HepG2 (cell line): ENCODE results near the gene DNAJC8. TPM values are rescaled to one million over a fixed set of nuclear protein-coding genes. Genes with fewer than 3 reads are reported as not detected.

Source experiments
- CCAR2 ChIP-seq: fragments of 200-400 bp; formaldehyde crosslinking; optimal IDR thresholded peaks from 2 replicates; pipeline ENCODE3; 2018; ENCODE audit warnings: low read depth, mild to moderate bottlenecking, low read length, moderate library complexity
- DZIP1 ChIP-seq: sonication (generic); formaldehyde crosslinking; IDR thresholded peaks from 2 replicates; pipeline ENCODE4 v1.5.0; 2020; ENCODE audit warnings: mild to moderate bottlenecking, missing genetic modification reagents
- E2F5 ChIP-seq: sonication (generic); formaldehyde crosslinking; conservative IDR thresholded peaks from 2 replicates; pipeline ENCODE4 v1.4.0; 2020; ENCODE audit warnings: missing genetic modification reagents
- KLF13 ChIP-seq: sonication (generic); formaldehyde crosslinking; IDR thresholded peaks from 2 replicates; pipeline ENCODE4 v1.4.0; 2020; ENCODE audit warnings: mild to moderate bottlenecking, missing genetic modification reagents
- KLF9 ChIP-seq: IDR thresholded peaks from 2 replicates; pipeline ENCODE4 v1.6.1; 2016; ENCODE audit warnings: low read depth
- MBD4 ChIP-seq: IDR thresholded peaks from 2 replicates; pipeline ENCODE4 v1.6.1; 2012; ENCODE audit warnings: low read length, inconsistent platforms, borderline replicate concordance
- MTF2 ChIP-seq: sonication (generic); formaldehyde crosslinking; IDR thresholded peaks from 2 replicates; pipeline ENCODE4 v1.5.0; 2020; ENCODE audit warnings: missing genetic modification reagents, borderline replicate concordance
- MYPOP ChIP-seq: sonication (generic); formaldehyde crosslinking; IDR thresholded peaks from 2 replicates; pipeline ENCODE4 v1.8.1; 2023; ENCODE audit warnings: mild to moderate bottlenecking, moderate library complexity, missing genetic modification reagents
- NR0B2 ChIP-seq: sonication (generic); formaldehyde crosslinking; IDR thresholded peaks from 2 replicates; pipeline ENCODE4 v1.4.0; 2020; ENCODE audit warnings: mild to moderate bottlenecking, missing genetic modification reagents
- PRPF4 ChIP-seq: fragments of 200-400 bp; formaldehyde crosslinking; IDR thresholded peaks from 2 replicates; pipeline ENCODE4 v1.6.1; 2016; ENCODE audit warnings: low read length, low read depth; ENCODE audit not compliant: poor library complexity, severe bottlenecking
- SOX6 ChIP-seq, 2 experiments: fragments of 450-650 bp in 1 of 2; sonication (generic) in 1 of 2; formaldehyde crosslinking in 1 of 2; IDR thresholded peaks; 2 replicates each; pipeline versions ENCODE4 v1.4.0 to v1.6.1; 2017 to 2020; ENCODE audit warnings: antibody characterized with exemption in 1 of 2, mild to moderate bottlenecking in 1 of 2, missing genetic modification reagents in 1 of 2
- TEF ChIP-seq: sonication (generic); formaldehyde crosslinking; IDR thresholded peaks from 2 replicates; pipeline ENCODE4 v1.5.0; 2020; ENCODE audit warnings: missing genetic modification reagents
- TERF1 ChIP-seq: sonication (generic); formaldehyde crosslinking; IDR thresholded peaks from 2 replicates; pipeline ENCODE4 v1.8.0; 2022; ENCODE audit warnings: mild to moderate bottlenecking, missing genetic modification reagents, moderate library complexity
- ZFP91 ChIP-seq: sonication (generic); formaldehyde crosslinking; IDR thresholded peaks from 2 replicates; pipeline ENCODE4 v1.9.0; 2022; ENCODE audit warnings: missing genetic modification reagents, mild to moderate bottlenecking, borderline replicate concordance
- ZNF138 ChIP-seq: sonication (generic); formaldehyde crosslinking; IDR thresholded peaks from 2 replicates; pipeline ENCODE4 v1.5.0; 2020; ENCODE audit warnings: mild to moderate bottlenecking, low read depth, missing genetic modification reagents
- ZNF205 ChIP-seq: IDR thresholded peaks from 2 replicates; pipeline ENCODE4 v1.6.1; 2018; ENCODE audit warnings: missing biosample characterization, missing genetic modification reagents
- ZNF30 ChIP-seq: sonication (generic); formaldehyde crosslinking; IDR thresholded peaks from 2 replicates; pipeline ENCODE4 v1.5.0; 2020; ENCODE audit warnings: mild to moderate bottlenecking, missing genetic modification reagents
- ZNF597 ChIP-seq: sonication (generic); formaldehyde crosslinking; IDR thresholded peaks from 2 replicates; pipeline ENCODE4 v1.5.0; 2020; ENCODE audit warnings: missing genetic modification reagents
- polyA plus RNA-seq, 8 experiments: library from polyadenylated mRNA; depleted of rRNA in 3 of 8; stranded (reverse) in 7 of 8; unstranded in 1 of 8; fragments of >200 nt; fragmentation: Illumina TruSeq in 4 of 8; extraction: Trizol in 4 of 8; gene quantifications; 2 replicates each; pipeline versions ENCODE4 v1.2.1 to v1.2.3, GENCODE V29; 2011 to 2016; ENCODE audit warnings: low read depth in 4 of 8, missing spikeins in 1 of 8, mixed read lengths in 1 of 8; ENCODE audit not compliant: insufficient read depth in 1 of 8
- total RNA-seq, 5 experiments: library from RNA; depleted of rRNA; stranded (reverse); fragments of >200 nt; fragmentation: Illumina TruSeq; extraction: Trizol; gene quantifications; 2 replicates each; pipeline ENCODE4 v1.2.3, GENCODE V29; 2016; ENCODE audit warnings: low read depth in 1 of 5

Gene DNAJC8
- total and polyA plus RNA-seq, 2 of the 13 experiments (the other 11 are each of a cell fraction or from before 2014, with no cell fraction given), result 54.5 to 126 TPM

- TF ChIP-seq E2F5 (CRISPR knock-in tag) (no peak), ZNF30 (CRISPR knock-in tag) (no peak), SOX6 (IDR thresholded peaks at IDR 0.05) (no peak), SOX6 (CRISPR knock-in tag; IDR thresholded peaks at IDR 0.05) (peak; percentile 43; the same call in 1 of the 2 replicates), ZNF597 (CRISPR knock-in tag) (no peak), MTF2 (CRISPR knock-in tag) (no peak), KLF9 (no peak), TEF (0 out of 2 replicates have a peak, but pooled peaks have one; percentile 48), ZNF205 (peak; percentile 52; the same call in 1 of the 2 replicates), KLF13 (no peak), MBD4 (no peak), CCAR2 (no peak), PRPF4 (no peak), TERF1 (CRISPR knock-in tag) (no peak), DZIP1 (CRISPR knock-in tag) (0 out of 2 replicates have a peak, but pooled peaks have one; percentile 27), MYPOP (CRISPR knock-in tag) (peak; percentile 79; the same call in 1 of the 2 replicates), NR0B2 (no peak; the same call in 1 of the 2 replicates), ZFP91 (peak; percentile 73; the same call in 1 of the 2 replicates), ZNF138 (CRISPR knock-in tag) (no peak)
These were observed 26.6 kb upstream of the DNAJC8 start, which contains the start of gene SESN2 (continued) for GRCh38 chr1:28259252-28259933.
